GM12874 (cell line): ENCODE results near the gene DHX16.

Source experiments
- TF ChIP-seq, protein P1 (sequence below): IDR thresholded peaks from 2 replicates; pipeline ENCODE4 v1.5.1; 2011; ENCODE audit warnings: low read depth, mild to moderate bottlenecking, control low read depth, low read length, moderate library complexity; ENCODE audit not compliant: insufficient read depth

Gene DHX16

DNA sequence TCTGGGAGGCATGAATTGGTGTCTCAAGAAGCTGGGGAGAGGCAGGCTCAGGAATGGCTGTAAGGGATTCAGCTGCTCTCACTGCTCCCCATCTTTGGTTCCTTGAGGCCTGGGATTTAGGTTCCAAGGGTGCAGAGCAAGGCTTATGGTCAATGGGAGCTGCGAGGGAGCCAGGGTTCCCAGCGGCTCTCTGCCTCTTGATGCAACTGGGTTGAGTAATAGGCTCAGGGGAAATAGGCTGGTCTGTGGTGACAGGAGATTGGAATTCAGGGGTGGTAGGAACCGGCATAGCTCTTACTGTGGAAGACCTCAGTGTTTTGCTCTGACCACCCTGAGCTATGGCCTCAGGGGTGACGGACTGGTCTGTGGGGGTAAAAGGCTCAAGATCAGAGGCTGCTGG is 31.0 kb upstream of the DHX16 start:
- TF ChIP-seq, protein P1, sequence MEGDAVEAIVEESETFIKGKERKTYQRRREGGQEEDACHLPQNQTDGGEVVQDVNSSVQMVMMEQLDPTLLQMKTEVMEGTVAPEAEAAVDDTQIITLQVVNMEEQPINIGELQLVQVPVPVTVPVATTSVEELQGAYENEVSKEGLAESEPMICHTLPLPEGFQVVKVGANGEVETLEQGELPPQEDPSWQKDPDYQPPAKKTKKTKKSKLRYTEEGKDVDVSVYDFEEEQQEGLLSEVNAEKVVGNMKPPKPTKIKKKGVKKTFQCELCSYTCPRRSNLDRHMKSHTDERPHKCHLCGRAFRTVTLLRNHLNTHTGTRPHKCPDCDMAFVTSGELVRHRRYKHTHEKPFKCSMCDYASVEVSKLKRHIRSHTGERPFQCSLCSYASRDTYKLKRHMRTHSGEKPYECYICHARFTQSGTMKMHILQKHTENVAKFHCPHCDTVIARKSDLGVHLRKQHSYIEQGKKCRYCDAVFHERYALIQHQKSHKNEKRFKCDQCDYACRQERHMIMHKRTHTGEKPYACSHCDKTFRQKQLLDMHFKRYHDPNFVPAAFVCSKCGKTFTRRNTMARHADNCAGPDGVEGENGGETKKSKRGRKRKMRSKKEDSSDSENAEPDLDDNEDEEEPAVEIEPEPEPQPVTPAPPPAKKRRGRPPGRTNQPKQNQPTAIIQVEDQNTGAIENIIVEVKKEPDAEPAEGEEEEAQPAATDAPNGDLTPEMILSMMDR: no peak

DNA sequence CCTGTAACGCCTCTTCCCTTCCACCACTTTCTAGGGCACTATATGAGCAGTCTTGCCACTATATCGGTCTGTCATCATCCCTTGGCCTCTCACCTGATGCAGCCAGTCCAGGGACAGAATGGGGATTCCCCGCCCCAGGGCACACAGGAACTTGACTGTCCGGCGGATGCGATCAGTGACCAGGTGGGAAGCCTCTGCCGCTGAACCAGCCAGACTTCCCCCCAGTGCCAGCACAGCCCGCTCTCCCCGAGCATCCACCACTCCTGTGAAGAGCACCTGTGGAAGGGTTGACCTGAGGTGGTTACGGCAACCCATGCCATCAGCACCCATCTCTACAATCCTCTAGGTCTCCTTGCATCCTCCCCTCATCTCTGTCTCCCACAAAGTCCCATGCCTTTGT is 30.2 kb upstream of the DHX16 start:
- TF ChIP-seq, protein P1: no peak

DNA sequence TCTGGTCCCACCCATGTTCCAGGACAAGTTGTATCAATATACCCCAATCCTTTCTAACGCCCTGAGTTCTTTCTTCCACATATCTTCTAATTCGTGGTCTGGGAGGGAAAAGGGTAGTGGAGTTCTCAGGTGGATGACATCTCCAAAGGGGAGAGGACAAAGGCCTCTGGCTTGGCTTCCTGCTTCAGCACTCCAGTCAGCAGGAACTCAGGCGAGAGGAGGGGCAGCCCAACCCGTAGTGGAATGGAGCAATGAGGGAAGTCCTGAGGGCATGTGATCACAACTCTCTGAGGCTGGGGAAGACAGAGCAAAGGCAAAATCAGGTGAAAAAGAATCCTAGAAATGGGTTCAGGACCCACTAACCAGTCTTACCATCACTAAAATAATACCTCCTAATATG is 27.5 kb upstream of the DHX16 start:
- TF ChIP-seq, protein P1: no peak

DNA sequence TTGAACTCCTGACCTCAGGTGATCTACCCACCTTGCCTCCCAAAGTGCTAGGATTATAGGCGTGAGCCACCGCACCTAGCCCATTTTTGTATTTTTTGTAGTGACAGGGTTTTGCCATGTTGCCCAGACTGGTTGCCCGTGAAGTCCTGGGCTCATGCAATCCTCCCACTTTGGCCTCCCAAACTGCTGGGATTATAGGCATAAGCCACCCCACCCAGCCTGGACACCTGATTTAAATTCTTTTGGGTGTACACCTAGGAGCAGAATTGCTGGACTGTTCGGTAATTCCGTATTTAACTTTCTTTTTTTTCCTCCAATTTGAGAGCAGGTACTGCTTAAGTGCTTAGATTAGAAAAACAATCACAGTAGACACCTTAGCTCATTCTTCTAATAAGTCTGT is 23.6 kb upstream of the DHX16 start:
- TF ChIP-seq, protein P1: no peak

DNA sequence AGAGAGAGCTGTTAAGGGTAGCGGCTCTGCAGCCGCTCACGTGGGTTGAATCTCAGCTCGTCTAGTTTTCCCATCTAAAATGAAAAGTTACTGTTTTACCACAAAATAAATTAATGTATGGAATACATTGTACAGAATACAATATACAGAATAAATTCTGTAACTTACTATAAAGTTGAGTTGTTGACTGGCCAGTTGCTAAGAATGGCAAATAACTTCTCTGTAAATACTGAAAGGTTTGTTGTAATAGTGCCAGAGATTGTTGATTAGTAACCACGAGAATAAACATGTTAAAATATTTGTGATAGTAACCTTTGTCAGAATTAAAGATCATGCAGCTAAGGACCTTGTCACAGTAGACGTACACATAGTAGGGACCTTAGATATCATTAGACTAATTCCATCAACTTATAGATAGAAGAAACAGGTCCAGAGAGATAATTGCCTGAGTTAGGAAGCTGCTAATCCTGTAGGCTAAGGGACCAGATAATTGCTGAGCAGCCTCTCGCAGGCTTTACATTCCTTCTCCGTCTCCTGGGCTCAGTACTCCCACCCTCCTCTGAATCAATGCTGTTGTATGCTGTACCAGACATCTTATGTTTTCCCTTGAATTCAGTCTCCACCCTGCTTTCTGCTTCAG is 18.5 kb upstream of the DHX16 start:
- TF ChIP-seq, protein P1: no peak

DNA sequence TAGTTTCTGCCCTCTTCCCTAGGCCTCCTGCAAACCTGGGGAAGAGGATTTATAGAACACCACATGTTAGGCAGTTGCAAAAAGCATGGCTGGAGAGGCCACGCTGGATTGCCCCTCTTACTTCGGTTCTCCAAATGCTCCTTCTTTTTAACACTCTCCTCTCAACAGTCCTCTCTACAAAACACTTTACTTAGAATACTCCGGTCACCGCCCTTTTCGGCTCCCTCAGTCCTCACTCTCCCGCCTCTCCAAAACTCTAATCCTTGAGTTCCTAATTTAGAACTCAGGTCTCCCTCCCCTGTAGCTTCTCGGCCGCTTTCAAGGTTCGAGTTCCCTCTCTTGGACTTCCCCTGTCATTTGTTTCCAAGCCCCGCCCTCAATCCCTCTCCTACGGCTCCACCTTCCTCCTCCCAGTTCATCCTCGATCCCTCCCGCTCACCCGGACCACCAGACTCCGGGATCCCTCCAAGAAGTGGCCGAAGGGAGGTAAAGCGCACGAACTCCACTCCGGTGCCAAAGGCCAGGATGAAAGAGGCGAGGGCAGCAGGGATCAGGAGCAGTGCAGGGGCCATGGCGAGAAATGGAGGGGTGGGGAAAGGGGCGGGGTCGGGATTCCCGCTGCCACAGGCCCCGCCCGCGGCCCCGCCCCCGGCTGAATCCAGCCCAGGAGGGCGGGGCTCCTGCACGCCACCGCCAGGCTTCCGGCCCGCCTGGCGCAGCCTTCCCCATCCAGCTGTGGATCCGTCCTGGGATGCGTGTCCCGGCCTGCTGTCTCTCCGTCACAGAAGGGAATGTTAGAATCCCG is 17.8 kb upstream of the DHX16 start, which contains the start of gene NRM:
NRM (minus strand) TSS at position 582 of the 805 bp plus-strand sequence; CDS start at position 572, 10 bp downstream.
- TF ChIP-seq, protein P1: no peak

DNA sequence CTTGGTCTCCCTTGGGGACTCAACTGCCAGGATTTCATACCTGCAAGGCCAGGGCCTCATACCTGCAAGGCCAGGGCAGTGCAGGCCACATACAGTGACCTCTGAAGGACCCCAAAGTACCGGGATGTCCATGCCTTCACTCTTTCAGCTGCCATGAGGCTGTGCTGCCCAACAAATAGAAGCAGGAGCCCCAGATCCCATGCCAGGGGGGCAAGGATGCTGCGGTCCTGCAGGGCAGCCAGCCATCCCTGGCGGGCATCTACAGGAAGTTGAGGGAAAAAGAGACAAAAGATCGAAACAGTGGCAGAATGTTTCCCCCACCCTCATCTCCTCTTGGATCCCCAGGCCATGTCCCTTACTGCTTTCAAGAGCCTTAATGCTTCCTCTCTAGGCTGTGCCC is 17.2 kb upstream of the DHX16 start:
- TF ChIP-seq, protein P1: no peak
